Superior temporal gyrus (tissue), 1 donor: ENCODE data around the gene ACACA.
A peak's percentile ranks its signal among the peaks of the same experiment; 100 is the strongest.

Source experiments
- DNase-seq: peaks from one replicate; pipeline ENCODE4 v3.0.0-alpha.2; 2016; ENCODE audit errors: extremely low spot score

Gene ACACA

GRCh38 chr17:37344519-37344918 is 62.1 kb downstream of the ACACA start:
- DNase-seq, result no peak

GRCh38 chr17:37342589-37342988 is 64.0 kb downstream of the ACACA start:
- no peak for DNase-seq

- no peak for DNase-seq
Observed at GRCh38 chr17:37340804-37341203, 65.8 kb downstream of the ACACA start.

- DNase-seq, result no peak
Observed at GRCh38 chr17:37339321-37339720, 67.3 kb downstream of the ACACA start.

- DNase-seq, result no peak
Observed at GRCh38 chr17:37338847-37339246, 67.8 kb downstream of the ACACA start.

- no peak for DNase-seq
Observed at GRCh38 chr17:37327341-37328090, 79.1 kb downstream of the ACACA start.

- DNase-seq, result no peak
Observed at GRCh38 chr17:37322826-37323561, 83.6 kb downstream of the ACACA start.

- DNase-seq, result no peak
Observed at GRCh38 chr17:37322106-37322505, 84.5 kb downstream of the ACACA start.

GRCh38 chr17:37318931-37319594 is 87.6 kb downstream of the ACACA start:
- DNase-seq, result no peak

GRCh38 chr17:37317867-37318266 is 88.8 kb downstream of the ACACA start:
- no peak for DNase-seq

- no peak for DNase-seq
Observed at GRCh38 chr17:37315601-37316000, 91.0 kb downstream of the ACACA start.

- DNase-seq, result no peak
Observed at GRCh38 chr17:37312137-37312923, 94.3 kb downstream of the ACACA start.

- DNase-seq, result no peak
Observed at GRCh38 chr17:37310940-37311339, 95.7 kb downstream of the ACACA start.

- no peak for DNase-seq
Observed at GRCh38 chr17:37309051-37309450, 97.6 kb downstream of the ACACA start.

- no peak for DNase-seq
Observed at GRCh38 chr17:37305406-37305905, 101.2 kb downstream of the ACACA start.

GRCh38 chr17:37301288-37301687 is 105.3 kb downstream of the ACACA start:
- DNase-seq, result peak; percentile 78

- peak; percentile 57 for DNase-seq
Observed at GRCh38 chr17:37300683-37301082, 106.0 kb downstream of the ACACA start.

- DNase-seq, result peak; percentile 67
Observed at GRCh38 chr17:37299257-37299980, 107.2 kb downstream of the ACACA start.

GRCh38 chr17:37295888-37296287 is 110.7 kb downstream of the ACACA start:
- DNase-seq, result no peak

GRCh38 chr17:37294888-37295287 is 111.7 kb downstream of the ACACA start:
- no peak for DNase-seq

- no peak for DNase-seq
Observed at GRCh38 chr17:37293770-37294169, 112.9 kb downstream of the ACACA start.
